Measurements from ENCODE around the gene DPP10. TPM values are rescaled to one million over a fixed set of nuclear protein-coding genes. Genes with fewer than 3 reads are reported as not detected.
A peak's percentile ranks its signal among the peaks of the same experiment; 100 is the strongest.

The DPP10 gene
- total RNA-seq, 1 donor from 2014 or later, result 2.4 TPM

DNA sequence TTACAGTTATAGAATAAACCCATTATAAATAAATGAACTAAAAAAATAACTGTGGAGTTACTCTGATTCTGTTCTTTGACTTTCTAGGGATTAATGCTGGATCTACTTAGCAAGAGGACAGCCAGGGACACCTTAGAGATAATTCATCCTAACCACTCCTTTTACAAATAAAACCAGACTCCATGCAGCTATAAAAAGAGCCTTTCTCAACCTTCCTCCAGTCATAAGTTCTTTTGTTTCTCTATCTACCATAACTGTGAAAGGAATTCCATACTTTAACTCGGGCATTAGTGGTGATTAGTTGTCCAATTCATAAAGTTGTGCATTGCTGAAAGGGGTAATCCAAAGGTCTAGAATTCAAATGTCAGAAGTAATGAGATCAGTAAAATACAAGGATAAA is 682.4 kb downstream of the DPP10 start:
- TF ChIP-seq, protein P1, sequence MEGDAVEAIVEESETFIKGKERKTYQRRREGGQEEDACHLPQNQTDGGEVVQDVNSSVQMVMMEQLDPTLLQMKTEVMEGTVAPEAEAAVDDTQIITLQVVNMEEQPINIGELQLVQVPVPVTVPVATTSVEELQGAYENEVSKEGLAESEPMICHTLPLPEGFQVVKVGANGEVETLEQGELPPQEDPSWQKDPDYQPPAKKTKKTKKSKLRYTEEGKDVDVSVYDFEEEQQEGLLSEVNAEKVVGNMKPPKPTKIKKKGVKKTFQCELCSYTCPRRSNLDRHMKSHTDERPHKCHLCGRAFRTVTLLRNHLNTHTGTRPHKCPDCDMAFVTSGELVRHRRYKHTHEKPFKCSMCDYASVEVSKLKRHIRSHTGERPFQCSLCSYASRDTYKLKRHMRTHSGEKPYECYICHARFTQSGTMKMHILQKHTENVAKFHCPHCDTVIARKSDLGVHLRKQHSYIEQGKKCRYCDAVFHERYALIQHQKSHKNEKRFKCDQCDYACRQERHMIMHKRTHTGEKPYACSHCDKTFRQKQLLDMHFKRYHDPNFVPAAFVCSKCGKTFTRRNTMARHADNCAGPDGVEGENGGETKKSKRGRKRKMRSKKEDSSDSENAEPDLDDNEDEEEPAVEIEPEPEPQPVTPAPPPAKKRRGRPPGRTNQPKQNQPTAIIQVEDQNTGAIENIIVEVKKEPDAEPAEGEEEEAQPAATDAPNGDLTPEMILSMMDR (IDR thresholded peaks at IDR 0.05; ENCODE audit: insufficient read depth, low read length, poor library complexity, severe bottlenecking), result no peak
- no peak for DNase-seq (ENCODE audit: low read depth)
- H3K27me3 ChIP-seq (ENCODE audit: control insufficient read depth, insufficient read depth, low read length), result no peaks in the 10 kb centered on the region
- no peak overlapping the region for H3K4me3 ChIP-seq (ENCODE audit: low read depth, low read length)
- no peaks in the 10 kb centered on the region for H3K36me3 ChIP-seq (ENCODE audit: control insufficient read depth, insufficient read depth, low read length)

DNA sequence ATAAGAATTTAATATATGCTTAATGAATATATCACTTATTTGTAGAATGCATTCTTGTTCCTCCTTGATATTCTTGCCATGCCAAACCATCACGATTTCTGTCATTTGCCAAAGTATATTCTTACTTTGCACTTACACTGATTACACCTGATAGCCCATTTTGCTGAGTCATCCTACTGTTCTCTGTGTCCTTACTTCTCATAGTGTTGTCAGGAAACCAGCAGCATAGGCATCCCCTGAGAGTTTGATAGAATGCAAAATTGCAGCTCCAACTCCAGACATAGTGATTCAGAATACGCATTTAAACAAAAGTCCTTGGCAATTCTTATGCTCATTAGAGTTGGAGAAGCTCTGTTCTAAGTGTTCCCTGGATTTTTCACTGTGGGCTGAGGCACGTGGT is 687.1 kb downstream of the DPP10 start:
- Histone ChIP-seq H3K36me3 (ENCODE audit: control insufficient read depth, insufficient read depth, low read length) (no peaks in the 10 kb centered on the region), H3K4me3 (ENCODE audit: low read depth, low read length) (no peak overlapping the region), H3K27me3 (ENCODE audit: control insufficient read depth, insufficient read depth, low read length) (no peaks in the 10 kb centered on the region)
- TF ChIP-seq, protein P1 (IDR thresholded peaks at IDR 0.05; ENCODE audit: insufficient read depth, low read length, poor library complexity, severe bottlenecking), result no peak
- no peak for DNase-seq (ENCODE audit: low read depth)

DNA sequence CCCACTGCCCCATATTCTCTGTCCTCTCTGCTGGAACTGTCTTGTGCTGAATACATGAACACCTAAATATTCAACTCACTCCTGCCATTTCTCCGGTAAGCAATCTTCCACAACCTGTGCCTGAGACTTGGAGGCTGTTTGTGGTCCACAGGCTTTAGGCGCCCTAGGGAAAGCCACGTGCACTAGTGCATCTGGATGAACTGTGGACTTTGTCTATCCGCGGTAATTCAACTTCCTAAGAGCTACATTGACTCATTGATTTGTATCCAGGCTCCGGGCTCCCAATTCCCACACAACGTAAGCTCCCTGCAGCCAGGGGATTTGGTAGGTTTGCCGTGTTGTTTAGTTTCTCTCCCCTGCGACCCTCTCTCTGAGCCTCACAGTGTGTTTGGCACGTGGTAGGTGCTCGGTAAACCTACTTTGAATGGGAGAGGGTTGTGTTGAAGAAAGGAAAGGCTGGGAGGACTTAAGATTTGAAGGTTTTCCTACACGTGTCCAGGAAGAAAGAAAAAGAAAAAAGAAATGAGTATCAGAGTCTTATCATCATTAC is 718.2 kb downstream of the DPP10 start:
- no peaks in the 10 kb centered on the region for H3K36me3 ChIP-seq (ENCODE audit: control insufficient read depth, insufficient read depth, low read length)
- no peak overlapping the region for H3K4me3 ChIP-seq (ENCODE audit: low read depth, low read length)
- DNase-seq (ENCODE audit: low read depth), result no peak
- H3K27me3 ChIP-seq (ENCODE audit: control insufficient read depth, insufficient read depth, low read length), result peaks cover 29% of the 10 kb centered on the region
- TF ChIP-seq, protein P1 (IDR thresholded peaks at IDR 0.05; ENCODE audit: insufficient read depth, low read length, poor library complexity, severe bottlenecking), result no peak

DNA sequence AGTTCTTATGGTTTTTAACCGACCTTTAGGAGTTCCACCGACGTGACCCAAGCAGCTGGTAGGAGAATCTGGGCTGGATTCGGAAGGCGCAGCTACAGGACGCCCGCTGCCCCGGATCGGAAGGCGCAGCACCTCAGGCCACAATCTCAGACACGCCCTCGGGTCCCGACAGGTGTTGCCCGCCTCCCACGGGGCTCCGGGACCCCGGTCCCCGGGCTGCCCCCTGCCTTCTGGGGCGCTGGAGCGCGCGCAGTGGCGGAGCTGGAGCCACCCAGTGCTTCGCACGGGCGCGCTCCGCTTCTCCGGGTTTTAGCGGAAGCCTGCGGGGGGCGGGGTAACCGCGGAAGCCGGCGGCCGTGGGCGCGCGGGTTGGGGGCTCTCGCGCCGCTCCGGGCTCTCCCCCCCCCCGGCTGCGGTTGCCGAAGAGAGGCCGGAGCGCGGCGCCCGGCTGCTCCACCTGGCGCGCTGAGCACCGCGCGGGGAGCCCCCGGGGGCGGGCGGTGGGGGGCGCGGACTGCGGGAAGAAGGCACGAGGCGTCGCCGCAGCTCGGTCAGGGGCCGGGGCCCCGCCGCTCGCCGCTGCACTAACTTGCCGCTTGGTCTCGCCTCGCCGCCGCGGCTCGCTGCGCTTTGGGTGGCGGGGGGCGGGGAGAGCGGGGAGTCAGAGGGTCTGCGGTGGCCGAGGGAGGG is 718.8 kb downstream of the DPP10 start:
- no peak for DNase-seq (ENCODE audit: low read depth)
- Histone ChIP-seq H3K36me3 (ENCODE audit: control insufficient read depth, insufficient read depth, low read length) (no peaks in the 10 kb centered on the region), H3K27me3 (ENCODE audit: control insufficient read depth, insufficient read depth, low read length) (peaks cover 29% of the 10 kb centered on the region), H3K4me3 (ENCODE audit: low read depth, low read length) (peak overlapping the region; percentile 33)
- TF ChIP-seq, protein P1 (IDR thresholded peaks at IDR 0.05; ENCODE audit: insufficient read depth, low read length, poor library complexity, severe bottlenecking), result no peak

DNA sequence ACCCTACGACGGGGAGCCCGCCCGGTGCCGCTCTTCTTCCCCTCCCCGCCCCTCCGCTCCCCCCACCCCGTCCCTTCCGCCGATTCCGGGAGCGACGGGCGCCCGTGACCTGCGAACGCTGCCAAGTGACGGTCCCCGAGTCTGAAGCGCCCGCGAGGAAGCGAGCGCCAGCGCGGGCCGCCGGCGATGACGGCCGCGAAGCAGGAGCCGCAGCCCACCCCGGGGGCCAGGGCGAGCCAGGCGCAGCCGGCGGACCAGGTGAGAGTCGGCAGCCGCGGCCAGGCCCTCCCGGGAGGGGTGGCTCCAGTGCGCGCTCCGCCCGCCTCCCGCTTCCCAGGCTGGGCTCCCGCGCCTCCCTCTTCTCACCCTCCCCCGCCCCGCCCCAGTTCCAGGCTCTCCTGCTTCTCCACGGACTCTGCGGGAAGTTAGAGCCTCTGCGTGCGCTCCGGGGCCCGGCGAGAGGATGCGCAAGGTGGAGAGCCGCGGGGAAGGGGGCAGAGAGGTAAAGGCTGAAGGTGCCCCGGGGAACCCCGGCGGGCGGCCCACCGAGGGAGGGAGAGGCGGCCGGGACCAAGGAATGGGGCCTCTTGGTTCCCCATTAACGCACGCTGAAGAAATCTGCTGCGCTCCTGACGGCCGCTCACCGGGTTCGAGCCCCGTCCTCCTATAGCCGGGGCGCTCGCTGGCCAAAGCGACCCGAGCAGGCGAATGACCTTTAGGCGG is 719.5 kb downstream of the DPP10 start:
- peak overlapping the region; percentile 33 for H3K4me3 ChIP-seq (ENCODE audit: low read depth, low read length)
- TF ChIP-seq, protein P1 (IDR thresholded peaks at IDR 0.05; ENCODE audit: insufficient read depth, low read length, poor library complexity, severe bottlenecking), result no peak
- no peaks in the 10 kb centered on the region for H3K36me3 ChIP-seq (ENCODE audit: control insufficient read depth, insufficient read depth, low read length)
- no peak for DNase-seq (ENCODE audit: low read depth)
- peaks cover 29% of the 10 kb centered on the region for H3K27me3 ChIP-seq (ENCODE audit: control insufficient read depth, insufficient read depth, low read length)
